ENCODE measurements around the gene FANCC. TPM values are rescaled to one million over a fixed set of nuclear protein-coding genes. Genes with fewer than 3 reads are reported as not detected.

The FANCC gene, protein sequence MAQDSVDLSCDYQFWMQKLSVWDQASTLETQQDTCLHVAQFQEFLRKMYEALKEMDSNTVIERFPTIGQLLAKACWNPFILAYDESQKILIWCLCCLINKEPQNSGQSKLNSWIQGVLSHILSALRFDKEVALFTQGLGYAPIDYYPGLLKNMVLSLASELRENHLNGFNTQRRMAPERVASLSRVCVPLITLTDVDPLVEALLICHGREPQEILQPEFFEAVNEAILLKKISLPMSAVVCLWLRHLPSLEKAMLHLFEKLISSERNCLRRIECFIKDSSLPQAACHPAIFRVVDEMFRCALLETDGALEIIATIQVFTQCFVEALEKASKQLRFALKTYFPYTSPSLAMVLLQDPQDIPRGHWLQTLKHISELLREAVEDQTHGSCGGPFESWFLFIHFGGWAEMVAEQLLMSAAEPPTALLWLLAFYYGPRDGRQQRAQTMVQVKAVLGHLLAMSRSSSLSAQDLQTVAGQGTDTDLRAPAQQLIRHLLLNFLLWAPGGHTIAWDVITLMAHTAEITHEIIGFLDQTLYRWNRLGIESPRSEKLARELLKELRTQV
- 29.2 TPM for total RNA-seq

DNA sequence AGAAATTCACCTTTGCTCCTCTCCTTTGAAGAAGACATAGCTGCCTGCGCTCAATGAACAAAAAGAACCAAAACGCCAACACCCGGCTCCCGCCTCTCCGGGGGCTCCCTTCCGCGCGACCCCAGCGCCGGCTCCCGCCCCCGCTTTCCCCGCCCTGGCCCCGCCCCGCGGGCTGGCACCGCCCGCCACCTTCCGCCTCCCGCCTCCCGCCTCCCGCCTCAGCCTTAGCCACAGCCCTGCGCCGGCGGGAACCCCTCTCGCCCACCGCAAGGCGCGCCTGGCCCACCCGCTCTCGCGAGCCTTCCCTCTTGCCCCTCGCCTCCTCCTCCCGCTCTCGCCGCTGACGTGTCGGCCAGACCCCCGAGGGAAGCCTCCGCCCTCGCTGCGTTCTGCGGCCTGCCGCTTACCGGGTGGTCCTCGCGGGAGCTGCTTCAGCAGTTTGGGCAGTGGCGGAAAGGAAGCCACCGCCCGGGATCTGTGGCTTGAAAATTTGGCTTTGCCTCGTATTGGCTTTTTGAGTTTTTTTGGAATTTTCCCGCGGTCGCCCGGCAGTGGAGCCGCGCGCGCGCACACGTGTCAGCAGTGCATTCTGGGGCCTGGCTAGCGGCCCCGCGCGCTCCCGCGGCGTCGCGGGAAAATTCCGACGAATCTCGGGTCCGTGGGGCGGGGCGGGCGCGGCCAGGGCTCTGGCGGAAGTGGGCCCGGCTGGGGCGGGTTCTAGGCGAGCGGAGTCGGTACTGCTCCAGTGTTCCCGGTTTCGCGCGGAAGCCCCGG is at the start of gene FANCC:
Gene FANCC, minus strand, starts transcription at position 591 of the 774 bp plus-strand sequence. CDS start 68,418 bp downstream, outside the sequence.
- peak; percentile 89 for ATAC-seq
- DNase-seq (ENCODE audit: low spot score): peak; percentile 94

DNA sequence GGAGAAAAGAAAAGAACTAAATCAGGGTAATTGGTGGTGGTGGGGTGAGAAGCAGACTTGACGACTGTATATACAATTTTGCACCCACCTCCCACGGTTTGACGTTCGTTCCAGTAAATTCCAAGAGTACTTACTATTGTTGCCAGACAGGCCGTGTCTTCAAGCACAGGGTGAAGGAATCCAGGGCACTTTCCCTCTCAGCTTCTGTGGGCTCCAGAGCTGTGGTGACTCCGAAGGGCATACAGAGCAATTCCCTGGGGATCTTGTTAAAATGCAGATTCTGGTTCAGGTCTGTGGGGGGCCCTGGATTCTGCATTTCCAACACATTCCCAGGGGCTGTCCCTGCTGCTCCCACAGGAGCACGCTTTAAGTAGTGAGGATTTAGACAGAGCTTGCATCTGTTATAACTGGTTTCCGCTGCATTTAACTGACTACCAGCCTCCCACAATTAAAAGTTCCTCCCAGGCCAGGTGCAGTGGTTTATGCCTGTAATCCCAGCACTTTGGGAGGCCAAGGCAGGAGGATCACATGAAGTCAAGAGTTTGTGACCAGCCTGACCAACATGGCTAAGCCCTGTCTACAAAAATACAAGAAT is 49.3 kb upstream of the FANCC start:
- no peak for DNase-seq (ENCODE audit: low spot score)
- ATAC-seq: no peak

DNA sequence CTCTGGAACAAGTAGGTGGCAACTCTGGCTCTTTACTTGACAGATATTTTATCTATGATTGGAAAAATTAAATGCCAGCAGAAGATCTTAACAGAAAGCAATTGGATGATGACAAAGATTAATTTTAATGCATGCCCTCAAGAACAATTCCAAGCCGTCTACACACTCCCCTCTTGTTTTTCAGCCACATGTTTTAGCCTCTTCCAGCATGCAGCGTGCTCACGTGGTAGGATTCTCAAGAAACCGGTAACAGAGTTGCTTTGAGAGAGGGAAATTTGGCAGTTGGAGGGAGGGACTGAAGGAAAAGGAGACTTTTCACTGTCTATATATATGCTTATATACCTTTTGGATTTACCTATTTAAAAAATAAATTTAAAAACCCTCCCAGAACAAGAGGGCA is 48.3 kb upstream of the FANCC start:
- DNase-seq (ENCODE audit: low spot score) (no peak), ATAC-seq (no peak)

DNA sequence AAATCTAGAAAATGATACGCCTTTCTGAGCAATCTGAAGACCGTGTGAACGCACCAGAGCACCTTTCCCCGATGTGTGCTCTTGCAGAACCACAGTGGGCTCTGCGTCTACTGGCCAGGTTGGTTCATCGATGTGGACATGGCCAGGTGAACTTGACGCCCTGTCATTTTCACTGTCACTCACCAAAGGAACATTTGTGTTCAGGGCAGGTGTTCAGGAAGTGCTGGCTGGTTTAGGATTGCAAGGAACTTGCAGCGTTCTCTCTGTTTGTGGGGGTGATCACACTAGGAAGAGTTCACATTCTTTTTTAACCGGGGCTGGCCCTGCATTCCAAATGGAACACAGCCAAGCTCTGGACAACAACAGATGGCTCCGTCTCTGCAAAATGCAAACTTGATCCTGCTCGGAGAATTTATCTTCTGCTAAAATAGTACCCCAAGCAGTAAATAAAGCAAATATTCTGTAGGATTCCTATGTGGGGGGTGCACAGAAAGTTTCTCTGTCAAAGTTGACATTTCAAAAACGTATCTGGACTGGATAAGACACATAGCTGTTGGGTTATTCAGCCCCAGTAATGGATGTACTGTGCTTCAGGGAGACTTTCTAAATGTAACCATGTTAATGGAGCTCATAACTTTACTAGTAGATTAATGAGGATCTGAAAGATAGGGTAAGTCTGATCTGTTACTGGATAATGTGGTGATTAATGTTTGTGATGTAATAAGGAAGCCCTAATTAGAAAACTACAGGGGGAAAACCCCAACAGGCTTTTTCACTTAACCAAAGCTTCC is 45.7 kb upstream of the FANCC start:
- no peak for DNase-seq (ENCODE audit: low spot score)
- ATAC-seq: no peak

DNA sequence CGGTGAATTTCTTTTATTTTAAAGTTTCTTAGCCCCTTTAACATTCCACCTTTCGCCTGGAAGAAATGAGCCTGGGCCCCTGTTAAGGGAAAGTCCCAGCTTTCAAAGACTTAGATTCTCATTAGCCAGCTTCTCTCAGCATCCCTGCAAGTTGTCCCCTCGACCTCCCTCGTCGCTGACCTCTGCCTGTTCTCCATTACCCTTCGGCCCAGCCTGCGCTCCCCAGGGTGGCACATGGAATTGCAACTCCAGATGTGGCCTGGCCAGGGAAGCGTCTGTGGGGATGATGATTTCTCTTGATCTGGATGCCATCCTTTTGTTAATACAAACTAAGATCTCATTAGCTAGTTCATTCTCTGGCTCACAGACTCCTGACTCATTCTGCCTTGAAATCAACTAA is 43.4 kb upstream of the FANCC start:
- DNase-seq (ENCODE audit: low spot score) (no peak), ATAC-seq (no peak)

DNA sequence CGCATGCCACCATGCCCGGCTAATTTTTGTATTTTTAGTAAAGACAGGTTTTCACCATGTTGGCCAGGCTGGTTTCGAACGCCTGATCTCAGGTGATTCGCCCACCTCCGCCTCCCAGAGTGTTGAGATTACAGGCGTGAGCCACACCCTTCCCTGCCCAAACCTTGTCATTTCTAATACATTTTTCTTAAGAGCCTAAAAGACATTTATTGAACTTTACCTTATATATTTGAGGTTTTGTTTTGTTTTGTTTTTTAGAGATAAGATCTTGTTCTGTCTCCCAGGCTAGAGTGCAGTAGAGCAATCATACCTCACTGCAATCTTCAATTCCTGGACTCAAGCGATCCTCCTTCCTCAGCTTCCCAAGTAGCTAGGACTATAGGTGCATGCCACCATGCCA is 39.8 kb upstream of the FANCC start:
- ATAC-seq (no peak), DNase-seq (ENCODE audit: low spot score) (no peak)

DNA sequence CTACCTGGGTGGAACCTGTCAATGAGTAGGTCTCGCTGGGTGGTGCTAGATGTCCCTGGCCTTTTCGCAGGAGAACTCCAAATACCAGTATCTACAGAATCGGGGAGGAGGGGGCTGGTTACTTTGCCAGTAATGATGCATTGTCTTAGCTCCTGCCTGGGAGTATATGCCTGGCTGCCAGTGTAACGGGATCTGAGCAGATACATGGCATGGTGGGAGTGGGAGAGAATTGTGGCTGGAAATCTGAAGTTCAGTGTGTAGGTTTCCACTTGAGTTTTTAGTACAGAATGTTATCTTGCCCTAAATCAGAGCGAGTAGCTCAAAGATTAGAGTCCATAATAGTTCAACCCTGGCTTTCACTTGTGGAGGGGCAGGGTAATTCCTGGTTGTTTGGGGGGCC is 38.0 kb upstream of the FANCC start:
- ATAC-seq (no peak), DNase-seq (ENCODE audit: low spot score) (no peak)

DNA sequence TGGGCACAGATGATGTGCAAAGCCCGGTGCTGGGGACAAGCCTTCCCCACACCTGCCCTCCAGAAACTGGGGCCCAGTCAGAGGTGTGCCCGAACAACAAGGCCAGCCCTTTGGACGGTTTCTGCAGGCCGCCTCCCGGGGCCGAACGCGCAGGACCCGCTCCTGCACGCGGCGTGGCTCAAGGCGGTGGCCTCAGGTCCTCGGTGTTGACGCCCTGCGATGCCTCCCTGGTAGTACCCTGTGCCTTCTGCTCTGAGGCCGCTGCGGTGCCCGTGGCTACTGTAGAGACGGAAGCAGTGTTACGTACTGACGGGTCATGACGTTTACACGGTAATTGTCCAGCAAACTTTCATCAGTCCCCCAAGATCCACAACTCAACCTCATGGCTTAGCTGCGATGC is 33.5 kb upstream of the FANCC start:
- ATAC-seq (no peak), DNase-seq (ENCODE audit: low spot score) (no peak)

DNA sequence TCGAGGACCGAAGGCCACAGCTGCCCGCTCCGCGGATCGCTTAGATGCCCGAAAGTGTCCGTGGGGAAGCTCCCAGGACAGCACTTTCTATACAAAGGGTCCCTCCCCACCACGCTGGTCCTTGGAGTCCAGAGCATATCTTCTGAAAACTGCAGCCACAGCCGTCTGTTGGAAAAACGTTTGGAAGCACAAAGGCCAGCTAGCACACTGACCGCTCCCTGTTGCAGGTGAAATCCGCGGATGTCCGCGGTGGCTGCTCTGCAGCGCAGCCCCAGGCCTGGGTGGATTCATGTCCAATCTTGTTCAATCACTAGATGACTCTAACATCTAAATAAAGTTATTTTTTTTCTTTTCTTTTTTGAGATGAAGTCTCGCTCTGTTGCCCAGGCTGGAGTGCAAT is 32.8 kb upstream of the FANCC start:
- DNase-seq (ENCODE audit: low spot score) (no peak), ATAC-seq (no peak)

DNA sequence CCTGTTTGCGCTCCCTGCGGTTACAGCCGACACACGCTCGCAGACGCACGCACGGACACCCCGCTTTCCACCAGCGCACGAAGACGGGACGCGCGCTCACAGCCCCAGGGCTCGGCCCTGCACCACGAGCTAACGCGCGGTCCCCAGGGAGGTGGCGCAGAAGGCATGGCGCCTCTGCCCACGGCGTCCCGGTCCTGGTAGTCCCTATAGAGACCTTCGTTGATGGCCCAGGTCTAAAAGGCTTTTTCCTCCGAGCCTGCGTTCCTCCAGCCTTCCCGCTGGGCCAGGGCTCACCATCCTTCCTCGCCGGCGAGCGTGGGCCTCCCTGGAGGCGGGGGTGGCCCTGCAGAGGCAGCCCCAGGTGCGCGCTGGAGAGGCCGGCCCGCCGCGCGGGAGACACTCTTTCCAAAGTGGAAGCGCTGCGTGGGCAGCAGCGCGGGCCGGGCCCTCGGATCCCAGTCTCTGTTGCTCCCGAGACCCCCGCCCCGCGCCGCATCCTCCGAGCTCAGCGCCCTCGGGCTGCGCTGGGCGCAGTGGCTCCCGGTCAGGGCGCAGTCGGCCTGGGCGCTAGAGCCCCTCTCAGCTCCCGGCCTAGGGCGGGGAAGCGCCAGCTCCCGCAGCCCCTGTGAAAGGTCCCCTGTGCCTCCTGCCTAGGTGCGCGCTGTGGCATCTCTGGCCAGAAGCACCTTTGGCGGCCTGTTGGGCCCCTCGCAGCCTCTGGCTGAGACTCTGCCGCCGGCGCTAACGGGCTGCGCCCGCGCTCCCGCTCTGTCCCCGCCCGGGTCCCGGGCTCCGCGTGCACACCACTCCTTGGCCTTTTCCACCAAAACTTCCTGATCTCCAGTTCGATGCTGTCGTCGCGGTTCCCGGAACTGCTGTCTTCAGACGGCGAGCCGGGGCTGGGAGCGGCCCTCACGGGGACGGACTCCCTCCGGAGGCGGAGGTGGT is 31.9 kb upstream of the FANCC start:
- DNase-seq (ENCODE audit: low spot score) (no peak), ATAC-seq (no peak)

DNA sequence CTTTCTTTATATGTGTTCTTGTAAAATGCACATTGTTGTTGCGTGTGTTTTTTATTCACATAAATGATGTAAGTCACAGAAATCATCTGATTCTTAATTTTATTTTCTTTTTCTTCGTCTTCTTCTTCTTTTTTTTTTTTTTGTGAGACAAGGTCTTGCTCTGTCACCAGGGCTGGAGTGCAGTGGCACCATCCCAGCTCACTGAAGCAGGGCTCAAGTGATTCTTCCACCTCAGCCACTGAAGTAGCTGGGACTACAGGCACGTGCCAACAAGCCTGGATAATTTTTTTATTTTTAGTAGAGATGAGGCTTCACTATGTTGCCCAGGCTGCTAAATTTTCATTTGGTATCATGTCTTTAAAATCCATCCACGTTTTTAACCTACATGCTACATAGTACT is 28.5 kb upstream of the FANCC start:
- no peak for ATAC-seq
- DNase-seq (ENCODE audit: low spot score): no peak

DNA sequence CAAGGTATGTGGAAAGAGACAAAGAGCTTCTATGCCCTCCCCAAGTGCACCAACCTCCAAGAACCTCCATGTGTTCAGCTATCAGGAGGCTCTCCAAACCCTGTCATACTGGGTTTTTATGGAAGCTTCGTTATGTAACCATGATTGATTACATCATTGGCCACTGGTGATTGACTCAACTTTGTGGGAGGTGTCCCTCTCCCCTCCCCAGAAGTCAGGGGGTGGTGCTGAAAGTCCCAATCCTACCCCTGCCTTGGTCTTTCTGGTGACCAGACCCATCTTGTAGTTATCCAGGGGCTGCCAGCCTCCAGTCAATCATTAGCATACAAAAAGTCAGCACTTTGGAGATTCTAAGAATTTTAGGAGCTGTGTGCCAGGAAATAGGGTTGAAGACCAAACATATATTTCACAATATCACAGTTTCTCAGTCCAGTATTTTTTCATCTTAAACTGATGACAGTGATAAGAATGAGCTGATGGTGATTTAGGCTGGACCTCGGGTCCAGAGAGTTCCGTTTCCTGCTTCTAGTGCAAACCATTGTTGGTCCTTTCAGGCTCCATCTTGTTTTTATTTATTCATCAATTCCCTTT is 27.3 kb upstream of the FANCC start:
- no peak for ATAC-seq
- DNase-seq (ENCODE audit: low spot score): no peak

DNA sequence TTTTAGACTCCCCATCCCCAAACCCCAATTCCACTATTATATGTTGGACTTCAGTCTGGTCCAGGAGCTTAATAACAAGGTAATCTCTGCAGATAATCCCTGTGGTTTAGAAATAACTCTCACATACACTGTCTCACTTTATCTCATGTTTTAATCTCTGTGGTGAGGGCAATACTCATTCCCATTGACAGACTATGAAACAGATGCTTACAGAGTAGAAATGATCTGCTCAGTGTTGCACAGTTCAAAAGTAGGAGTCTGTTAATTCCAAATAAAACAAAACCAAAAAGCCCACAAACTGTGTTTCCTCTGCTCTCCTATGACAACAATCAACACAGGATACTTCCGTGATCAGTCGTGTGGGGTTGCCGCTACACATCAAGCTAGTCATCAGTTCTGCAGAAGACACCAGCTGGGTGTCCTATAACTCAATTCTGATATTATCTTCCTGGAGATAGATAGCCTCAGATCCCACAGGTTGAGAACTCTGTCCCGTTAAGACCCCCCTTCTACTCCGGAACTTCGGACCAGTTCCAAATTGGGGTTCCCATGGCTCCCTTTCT is 26.3 kb upstream of the FANCC start:
- DNase-seq (ENCODE audit: low spot score) (no peak), ATAC-seq (no peak)

DNA sequence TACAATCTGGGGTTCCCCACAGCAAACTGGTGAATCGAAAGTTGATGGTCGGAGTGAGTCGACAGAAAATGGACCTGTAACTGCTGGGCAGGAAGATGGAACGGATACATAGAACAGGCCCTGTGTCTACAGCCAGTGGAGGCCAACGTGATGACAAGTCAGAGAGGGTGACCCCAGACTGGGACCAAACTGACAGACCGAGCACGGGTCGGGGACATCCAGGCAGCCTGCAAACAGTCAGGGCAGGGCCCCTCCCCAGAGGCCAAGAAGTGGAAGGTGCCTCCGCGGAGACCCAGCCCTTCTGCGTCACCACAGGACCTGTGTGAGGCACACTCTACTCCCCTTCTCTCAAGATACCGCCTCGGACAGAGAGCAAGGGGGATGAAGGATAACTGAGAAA is 25.1 kb upstream of the FANCC start:
- ATAC-seq (no peak), DNase-seq (ENCODE audit: low spot score) (no peak)

DNA sequence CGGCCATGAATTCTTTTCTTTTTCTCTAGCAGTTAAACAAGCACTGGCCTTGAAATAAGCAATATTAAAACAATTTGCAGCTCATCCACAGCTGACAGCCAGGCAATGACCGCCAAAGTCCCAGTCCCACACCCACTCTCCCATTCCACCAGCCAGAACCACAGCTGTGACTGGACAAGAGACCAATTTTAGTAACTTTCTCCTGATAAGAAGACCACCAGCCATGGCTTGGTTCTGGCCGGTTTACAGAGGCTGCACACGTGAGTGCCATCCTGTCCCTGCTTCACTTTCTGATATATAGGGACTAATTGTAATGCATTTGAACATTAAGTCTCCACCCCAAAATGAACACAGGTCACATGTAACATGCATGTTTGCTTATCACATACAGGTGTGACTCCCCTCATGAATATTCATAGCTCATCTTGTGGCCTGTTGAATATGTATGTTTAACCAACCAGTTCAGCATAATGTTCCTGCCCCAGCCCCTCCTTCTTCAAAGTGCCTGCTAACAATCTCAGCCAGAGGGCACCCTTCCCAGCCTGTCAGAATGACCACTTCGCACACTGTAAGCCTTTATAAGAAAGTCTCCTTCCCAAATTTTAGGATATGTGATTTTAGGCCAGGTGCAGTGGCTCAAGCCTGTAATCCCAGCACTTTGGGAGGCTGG is 23.9 kb upstream of the FANCC start:
- no peak for DNase-seq (ENCODE audit: low spot score)
- ATAC-seq: no peak

DNA sequence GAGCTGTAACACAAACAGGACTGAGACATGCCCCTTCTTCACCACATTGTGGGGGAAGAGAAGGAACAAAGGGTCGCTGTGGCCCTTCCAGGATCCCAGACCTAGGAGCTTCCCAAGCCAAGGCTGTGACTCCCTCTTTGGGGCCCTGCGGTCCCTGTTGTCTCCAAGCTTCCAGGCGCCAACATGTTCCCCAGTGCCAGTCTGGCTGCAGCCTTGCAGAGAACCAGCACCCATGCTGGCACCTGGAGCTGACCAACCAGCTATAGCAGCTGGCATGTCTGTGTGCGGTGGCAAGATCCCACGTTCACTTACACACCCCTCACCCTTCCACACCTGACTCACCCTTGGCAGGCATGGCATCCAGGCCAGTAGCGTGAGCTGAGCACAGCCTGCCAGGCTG is 20.7 kb upstream of the FANCC start:
- ATAC-seq (no peak), DNase-seq (ENCODE audit: low spot score) (no peak)

DNA sequence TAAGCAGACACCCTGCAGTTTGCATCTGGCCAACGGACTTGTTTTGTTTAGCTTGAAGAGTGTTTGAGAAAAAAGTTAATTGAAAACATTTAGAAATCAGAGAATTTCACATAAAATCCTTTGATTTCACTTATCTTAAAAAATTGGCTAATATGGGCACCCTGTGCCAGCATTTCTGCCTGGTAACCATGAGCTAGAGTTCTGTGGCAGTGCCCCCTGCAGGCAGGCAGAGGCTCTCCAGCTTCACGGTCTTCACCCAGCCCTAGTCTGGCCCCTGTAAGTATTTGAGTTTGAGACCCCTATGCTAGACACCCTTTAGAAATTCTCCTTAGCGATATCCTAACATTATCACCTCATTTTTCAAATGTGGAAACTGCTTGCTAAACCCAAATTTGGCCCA is 18.8 kb upstream of the FANCC start:
- peak; percentile 97 for ATAC-seq
- peak; percentile 56 for DNase-seq (ENCODE audit: low spot score)

DNA sequence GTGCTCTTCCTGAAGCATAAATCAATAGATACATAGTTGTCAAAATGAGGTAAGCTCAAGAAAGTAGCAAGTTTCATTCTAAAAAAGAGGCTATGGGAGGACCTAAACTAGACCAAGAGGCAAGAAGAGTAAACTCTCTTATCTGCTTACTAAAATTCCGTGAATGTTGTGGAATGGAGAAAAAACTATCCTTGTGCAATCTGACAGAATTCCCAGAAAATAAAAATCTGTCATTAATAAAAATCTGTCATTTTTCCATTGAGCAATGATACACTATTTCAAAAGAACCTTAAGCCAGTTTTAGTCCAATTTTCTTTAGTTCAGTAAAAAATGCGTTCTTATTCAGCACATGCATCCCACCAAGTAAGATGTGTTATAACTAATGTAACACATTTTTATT is 15.9 kb upstream of the FANCC start:
- ATAC-seq (no peak), DNase-seq (ENCODE audit: low spot score) (no peak)

Measured in left lobe of liver (tissue), 2 donors.